K562 (cell line): Measurements from ENCODE around the gene POLE2. TPM values are rescaled to one million over a fixed set of nuclear protein-coding genes. Genes with fewer than 3 reads are reported as not detected.

Experiments used
- E2F6 ChIP-seq, 2 experiments: IDR thresholded peaks; 2 replicates each; pipeline ENCODE4 v1.6.1; 2011; ENCODE audit warnings: borderline replicate concordance in 1 of 2, control low read depth in 1 of 2, low read depth in 1 of 2, low read length in 1 of 2, mild to moderate bottlenecking in 1 of 2, mixed read lengths in 1 of 2, moderate library complexity in 1 of 2; ENCODE audit not compliant: insufficient read depth in 1 of 2, insufficient read length in 1 of 2, poor library complexity in 1 of 2, severe bottlenecking in 1 of 2; ENCODE audit errors: extremely low read depth in 1 of 2
- HES1 ChIP-seq: fragments of 450-650 bp; IDR thresholded peaks from 2 replicates; pipeline ENCODE4 v1.6.1; 2016; ENCODE audit warnings: low read depth, mild to moderate bottlenecking, moderate library complexity
- HMGXB4 ChIP-seq: sonication (generic); formaldehyde crosslinking; IDR thresholded peaks from 2 replicates; pipeline ENCODE4 v1.8.1; 2023; ENCODE audit warnings: mild to moderate bottlenecking, missing genetic modification reagents
- HSF4 ChIP-seq: fragments of 250-450 bp; sonication (Bioruptor Pico); IDR thresholded peaks from 2 replicates; pipeline ENCODE4 v2.1.2; 2022; ENCODE audit warnings: mild to moderate bottlenecking, moderate library complexity, borderline replicate concordance
- JUND ChIP-seq, 2 experiments: IDR thresholded peaks; 2 replicates in 1 of 2; 3 replicates in 1 of 2; pipeline ENCODE4 v1.6.1; 2011; ENCODE audit warnings: borderline replicate concordance in 2 of 2, low read depth in 2 of 2, low read length in 2 of 2, improper control_type of control experiment in 1 of 2, missing biosample characterization in 1 of 2, missing genetic modification characterization in 1 of 2, missing genetic modification reagents in 1 of 2
- KDM2B ChIP-seq: fragments of 250-450 bp; sonication (Bioruptor Pico); IDR thresholded peaks from 2 replicates; pipeline ENCODE4 v1.8.0; 2021; ENCODE audit warnings: mild to moderate bottlenecking, moderate library complexity
- L3MBTL2 ChIP-seq: fragments of 450-650 bp; IDR thresholded peaks from 2 replicates; pipeline ENCODE4 v1.6.1; 2016; ENCODE audit warnings: mild to moderate bottlenecking, moderate library complexity
- MAFG ChIP-seq: fragments of 450-650 bp; conservative IDR thresholded peaks from 2 replicates; pipeline ENCODE4 v1.6.1; 2016; ENCODE audit warnings: missing genetic modification characterization, missing compliant biosample characterization
- MXI1 ChIP-seq: IDR thresholded peaks from 2 replicates; pipeline ENCODE4 v1.6.1; 2011; ENCODE audit warnings: low read depth, mild to moderate bottlenecking, improper control_type of control experiment, low read length
- MYBL2 ChIP-seq, 2 experiments: fragments of 450-650 bp in 1 of 2; sonication (generic) in 1 of 2; formaldehyde crosslinking in 1 of 2; IDR thresholded peaks; 2 replicates each; pipeline versions ENCODE4 v1.6.1 to v1.8.1; 2017 to 2022; ENCODE audit warnings: borderline replicate concordance in 1 of 2, inconsistent platforms in 1 of 2, low read depth in 1 of 2, mild to moderate bottlenecking in 1 of 2, missing genetic modification reagents in 1 of 2, moderate library complexity in 1 of 2
- TBP ChIP-seq: optimal IDR thresholded peaks from 2 replicates; pipeline ENCODE3; 2011; ENCODE audit warnings: low read depth, low read length, improper control_type of control experiment
- polyA plus RNA-seq, 8 experiments: library from polyadenylated mRNA; depleted of rRNA in 4 of 8; stranded (reverse) in 5 of 8; unstranded in 3 of 8; fragments of >200 nt; fragmentation: Nextera tagmentation in 2 of 8; fragmentation: Illumina TruSeq in 1 of 8; extraction: Ambion mirVana in 2 of 8; extraction: Trizol in 1 of 8; gene quantifications; 2 replicates each; pipeline versions ENCODE4 v1.2.1 to v1.2.3, GENCODE V29; 2011 to 2014; ENCODE audit warnings: inconsistent platforms in 1 of 8, missing spikeins in 1 of 8
- total RNA-seq, 7 experiments: library from RNA; depleted of rRNA in 6 of 7; stranded (reverse); fragments of >200 nt in 6 of 7; fragmentation: Illumina TruSeq in 2 of 7; extraction: Trizol in 2 of 7; gene quantifications; 2 replicates each; pipeline versions ENCODE4 v1.2.1 to v1.2.3, GENCODE V29; 2011 to 2021; ENCODE audit warnings: low replicate concordance in 1 of 7
- TF ChIP-seq, protein P1 (sequence below), 2 experiments: IDR thresholded peaks; 2 replicates each; pipeline ENCODE4 v1.6.1; 2012; ENCODE audit warnings: improper control_type of control experiment in 2 of 2, low read depth in 2 of 2, low read length in 2 of 2, borderline replicate concordance in 1 of 2
- TF ChIP-seq, protein P2 (sequence below), 2 experiments: fragments of 450-650 bp; IDR thresholded peaks; 2 replicates each; pipeline ENCODE4 v1.6.1; 2018; ENCODE audit warnings: mild to moderate bottlenecking in 2 of 2, low read depth in 1 of 2; ENCODE audit not compliant: partially characterized antibody in 2 of 2

POLE2 gene
- total and polyA plus RNA-seq, 9 of the 15 experiments (the other 6 are each of a cell fraction or from before 2014, with no cell fraction given): 30.7 to 78.4 (median 55.4) TPM

DNA sequence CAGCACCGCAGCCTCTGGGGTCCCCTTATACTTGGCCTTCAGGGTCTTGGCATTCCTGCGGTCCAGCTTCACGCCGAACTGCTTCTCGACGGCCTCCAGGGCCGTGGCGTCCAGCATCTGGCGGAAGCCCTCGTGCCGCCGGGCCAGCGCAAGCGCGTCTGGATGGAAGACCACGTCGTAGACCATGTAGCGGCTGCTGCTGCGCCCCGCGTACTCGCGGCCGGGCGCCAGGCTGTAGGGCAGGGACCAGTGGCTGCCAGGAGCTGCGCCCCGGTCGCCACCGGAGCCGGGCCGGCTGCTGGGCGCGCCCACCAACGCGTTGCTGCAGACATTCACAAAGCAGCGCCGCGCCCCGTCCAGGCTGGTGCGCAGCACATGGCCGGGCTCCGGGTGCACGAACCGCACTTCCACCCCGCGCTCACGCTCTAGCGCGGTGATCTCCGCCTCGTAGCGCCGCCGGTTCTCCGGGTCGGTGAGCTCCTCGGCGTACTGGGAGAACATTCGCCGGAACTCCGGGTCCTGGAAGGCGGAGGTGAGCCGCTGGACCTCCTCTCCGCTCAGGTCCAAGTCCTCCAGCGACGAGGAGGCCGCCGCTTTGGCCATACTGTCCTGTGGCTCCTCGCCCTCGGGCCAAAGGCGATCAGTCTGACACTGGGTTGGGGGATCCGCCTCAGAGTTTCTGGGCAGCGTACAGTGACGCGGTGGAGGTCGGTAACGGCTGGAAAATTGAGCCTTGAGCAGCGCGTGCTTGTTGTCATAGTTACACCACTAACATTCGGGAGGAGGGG, 53.3 kb downstream of the POLE2 start, which contains the start of gene DNAAF2 (continued):
- no peak for TF ChIP-seq KDM2B (CRISPR knock-in tag)
- TF ChIP-seq MXI1: 0 out of 2 replicates have a peak, but pooled peaks have one; percentile 12
- TF ChIP-seq, protein P1, sequence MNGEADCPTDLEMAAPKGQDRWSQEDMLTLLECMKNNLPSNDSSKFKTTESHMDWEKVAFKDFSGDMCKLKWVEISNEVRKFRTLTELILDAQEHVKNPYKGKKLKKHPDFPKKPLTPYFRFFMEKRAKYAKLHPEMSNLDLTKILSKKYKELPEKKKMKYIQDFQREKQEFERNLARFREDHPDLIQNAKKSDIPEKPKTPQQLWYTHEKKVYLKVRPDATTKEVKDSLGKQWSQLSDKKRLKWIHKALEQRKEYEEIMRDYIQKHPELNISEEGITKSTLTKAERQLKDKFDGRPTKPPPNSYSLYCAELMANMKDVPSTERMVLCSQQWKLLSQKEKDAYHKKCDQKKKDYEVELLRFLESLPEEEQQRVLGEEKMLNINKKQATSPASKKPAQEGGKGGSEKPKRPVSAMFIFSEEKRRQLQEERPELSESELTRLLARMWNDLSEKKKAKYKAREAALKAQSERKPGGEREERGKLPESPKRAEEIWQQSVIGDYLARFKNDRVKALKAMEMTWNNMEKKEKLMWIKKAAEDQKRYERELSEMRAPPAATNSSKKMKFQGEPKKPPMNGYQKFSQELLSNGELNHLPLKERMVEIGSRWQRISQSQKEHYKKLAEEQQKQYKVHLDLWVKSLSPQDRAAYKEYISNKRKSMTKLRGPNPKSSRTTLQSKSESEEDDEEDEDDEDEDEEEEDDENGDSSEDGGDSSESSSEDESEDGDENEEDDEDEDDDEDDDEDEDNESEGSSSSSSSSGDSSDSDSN (IDR thresholded peaks at IDR 0.05; ENCODE audit: borderline replicate concordance in 1 of 2, low read depth in 2 of 2, low read length in 2 of 2): 0 out of 4 replicates have a peak, but pooled peaks have one; percentile 13 to 57
- no peak for TF ChIP-seq HSF4 (CRISPR knock-in tag)
- peak; percentile 19 for TF ChIP-seq TBP
- TF ChIP-seq HES1: no peak
- TF ChIP-seq JUND (IDR thresholded peaks at IDR 0.05; ENCODE audit: borderline replicate concordance, low read depth, low read length): no peak
- no peak for TF ChIP-seq JUND (tag; IDR thresholded peaks at IDR 0.05; ENCODE audit: borderline replicate concordance, low read depth, low read length)
- TF ChIP-seq, protein P2, sequence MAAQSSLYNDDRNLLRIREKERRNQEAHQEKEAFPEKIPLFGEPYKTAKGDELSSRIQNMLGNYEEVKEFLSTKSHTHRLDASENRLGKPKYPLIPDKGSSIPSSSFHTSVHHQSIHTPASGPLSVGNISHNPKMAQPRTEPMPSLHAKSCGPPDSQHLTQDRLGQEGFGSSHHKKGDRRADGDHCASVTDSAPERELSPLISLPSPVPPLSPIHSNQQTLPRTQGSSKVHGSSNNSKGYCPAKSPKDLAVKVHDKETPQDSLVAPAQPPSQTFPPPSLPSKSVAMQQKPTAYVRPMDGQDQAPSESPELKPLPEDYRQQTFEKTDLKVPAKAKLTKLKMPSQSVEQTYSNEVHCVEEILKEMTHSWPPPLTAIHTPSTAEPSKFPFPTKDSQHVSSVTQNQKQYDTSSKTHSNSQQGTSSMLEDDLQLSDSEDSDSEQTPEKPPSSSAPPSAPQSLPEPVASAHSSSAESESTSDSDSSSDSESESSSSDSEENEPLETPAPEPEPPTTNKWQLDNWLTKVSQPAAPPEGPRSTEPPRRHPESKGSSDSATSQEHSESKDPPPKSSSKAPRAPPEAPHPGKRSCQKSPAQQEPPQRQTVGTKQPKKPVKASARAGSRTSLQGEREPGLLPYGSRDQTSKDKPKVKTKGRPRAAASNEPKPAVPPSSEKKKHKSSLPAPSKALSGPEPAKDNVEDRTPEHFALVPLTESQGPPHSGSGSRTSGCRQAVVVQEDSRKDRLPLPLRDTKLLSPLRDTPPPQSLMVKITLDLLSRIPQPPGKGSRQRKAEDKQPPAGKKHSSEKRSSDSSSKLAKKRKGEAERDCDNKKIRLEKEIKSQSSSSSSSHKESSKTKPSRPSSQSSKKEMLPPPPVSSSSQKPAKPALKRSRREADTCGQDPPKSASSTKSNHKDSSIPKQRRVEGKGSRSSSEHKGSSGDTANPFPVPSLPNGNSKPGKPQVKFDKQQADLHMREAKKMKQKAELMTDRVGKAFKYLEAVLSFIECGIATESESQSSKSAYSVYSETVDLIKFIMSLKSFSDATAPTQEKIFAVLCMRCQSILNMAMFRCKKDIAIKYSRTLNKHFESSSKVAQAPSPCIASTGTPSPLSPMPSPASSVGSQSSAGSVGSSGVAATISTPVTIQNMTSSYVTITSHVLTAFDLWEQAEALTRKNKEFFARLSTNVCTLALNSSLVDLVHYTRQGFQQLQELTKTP (IDR thresholded peaks at IDR 0.05; ENCODE audit: low read depth in 1 of 2, partially characterized antibody in 2 of 2): no peak
- peak; percentile 64; the same call in 1 of the 2 replicates for TF ChIP-seq L3MBTL2
- no peak for TF ChIP-seq MAFG (tag)
- TF ChIP-seq HMGXB4: no peak
- TF ChIP-seq E2F6 (IDR thresholded peaks at IDR 0.05; ENCODE audit: borderline replicate concordance in 1 of 2, extremely low read depth in 1 of 2, insufficient read depth in 1 of 2, insufficient read length in 1 of 2, low read depth in 1 of 2, low read length in 1 of 2, poor library complexity in 1 of 2, severe bottlenecking in 1 of 2): peak; percentile 40 to 56
- TF ChIP-seq MYBL2 (IDR thresholded peaks at IDR 0.05; ENCODE audit: low read depth): no peak
- TF ChIP-seq MYBL2 (CRISPR knock-in tag; IDR thresholded peaks at IDR 0.05; ENCODE audit: borderline replicate concordance): no peak
